Endothelial cell of coronary artery (primary cell): ENCODE measurements around the gene INPP5D. TPM values are rescaled to one million over a fixed set of nuclear protein-coding genes. Genes with fewer than 3 reads are reported as not detected.

Experiments used
- total RNA-seq: library from RNA; depleted of rRNA; stranded (reverse); fragments of >200 nt; gene quantifications from 2 replicates; pipeline ENCODE4 v1.2.3, GENCODE V29; 2014

Gene INPP5D
- total RNA-seq, result 26.9 and 28.6 TPM in 2 replicates

GRCh38 chr2:233059797-233060500 lies at the start of gene INPP5D:
TSS of gene INPP5D (plus strand) at chr2:233060342. CDS start at chr2:233060479, 137 bp downstream.

GRCh38 chr2:233013027-233013461 lies 47.1 kb upstream of the INPP5D start, which contains the start of gene NGEF:
TSS of gene NGEF (minus strand) at chr2:233013256. CDS start at chr2:232974890, 38,366 bp downstream.

GRCh38 chr2:233032551-233033320 lies 27.4 kb upstream of the INPP5D start, which contains the start of gene NEU2:
TSS of gene NEU2 (plus strand) at chr2:233032672. CDS start at chr2:233032672, 0 bp downstream.

GRCh38 chr2:233251306-233252116 lies 191.4 kb downstream of the INPP5D start, which contains the start of gene ATG16L1:
TSS of gene ATG16L1 (plus strand) at chr2:233251673. CDS start at chr2:233251828, 155 bp downstream.

Other genes starting within 250 kb of the INPP5D start
- gene SNORC, start 190.1 kb upstream of the INPP5D start, total RNA-seq, result 0.36 and 0.38 TPM in 2 replicates
- gene NGEF, start 47.1 kb upstream of the INPP5D start, total RNA-seq, result 0.09 and 1.5 TPM in 2 replicates
- gene NEU2, start 27.7 kb upstream of the INPP5D start, total RNA-seq, result not detected in 2 replicates
- 30.7 and 37.1 TPM in 2 replicates for gene ATG16L1, start 191.3 kb downstream of the INPP5D start, total RNA-seq
- gene SAG, start 247.5 kb downstream of the INPP5D start, total RNA-seq, result not detected in 2 replicates